Body of pancreas (tissue), 4 donors: ENCODE results near the gene RBM20. TPM values are rescaled to one million over a fixed set of nuclear protein-coding genes. Genes with fewer than 3 reads are reported as not detected.
"Not testable (repeated sequence)": the region's sequence is repeated elsewhere in the genome, so short reads cannot be mapped to it uniquely, and the experiment has no call there.

ENCODE experiments used
- ATAC-seq: fragments of 150-250 bp; one replicate; pipeline ENCODE4 v1.9.1; 2016
- DNase-seq, 4 donors: peaks; one replicate each; pipeline ENCODE4 v3.0.0-alpha.2; 2019
- H3K27ac ChIP-seq, 4 donors: fragments of 200-600 bp; sonication (generic); 1 replicate in 3 of 4; 2 replicates in 1 of 4; pipeline versions ENCODE4 v1.5.1 to v1.6.1; 2016 to 2019; ENCODE audit warnings: mild to moderate bottlenecking in 1 of 4, mixed read lengths in 1 of 4, moderate library complexity in 1 of 4
- H3K27me3 ChIP-seq, 2 donors: fragments of 200-600 bp; sonication (generic); one replicate each; pipeline ENCODE4 v1.6.0; 2016; ENCODE audit warnings: mild to moderate bottlenecking in 1 of 2
- H3K36me3 ChIP-seq, 2 donors: fragments of 200-600 bp; sonication (generic); replicated peaks in 1 of 2; 2 replicates each; pipeline ENCODE4 v1.5.1; 2016; ENCODE audit warnings: low read depth in 2 of 2; ENCODE audit not compliant: insufficient read depth in 1 of 2
- H3K4me1 ChIP-seq: fragments of 200-600 bp; sonication (generic); one replicate; pipeline ENCODE4 v1.6.0; 2016
- H3K4me3 ChIP-seq, 2 donors: fragments of 200-600 bp; sonication (generic); 1 replicate in 1 of 2; 2 replicates in 1 of 2; pipeline ENCODE4 v1.5.1; 2016 to 2019
- H3K9me3 ChIP-seq, 3 donors: fragments of 200-600 bp; sonication (generic); 1 replicate in 2 of 3; 2 replicates in 1 of 3; pipeline ENCODE4 v1.5.1; 2016
- POLR2A ChIP-seq, 3 donors: fragments of 450-650 bp; IDR thresholded peaks; one replicate each; pipeline ENCODE4 v1.6.1; 2016; ENCODE audit warnings: antibody characterized with exemption in 3 of 3, mild to moderate bottlenecking in 2 of 3
- WGBS, 2 donors: methylation state at CpG; one replicate each; pipeline ENCODE4 v1.1.5; 2017; 5-methylcytosine and 5-hydroxymethylcytosine counted together
- intact Hi-C: fragments of 100-400 bp; cut with DNase I; formaldehyde crosslinking; loops from one replicate; pipeline ENCODE4 v1.15.1; 2023
- total RNA-seq, 2 donors: library from RNA; depleted of rRNA; stranded (reverse); fragments of >200 nt; gene quantifications; one replicate each; pipeline ENCODE4 v1.1.0, GENCODE V29; 2016
- TF ChIP-seq, protein P1 (sequence below), 7 experiments: fragments of 450-650 bp in 4 of 7; fragments of 200-600 bp in 3 of 7; sonication (generic) in 3 of 7; IDR thresholded peaks; one replicate each; pipeline ENCODE4 v1.5.1; 2016 to 2019; ENCODE audit warnings: antibody characterized with exemption in 7 of 7

The RBM20 gene
- total RNA-seq, 2 donors from 2014 or later, result 14.5 to 39.4 TPM

DNA sequence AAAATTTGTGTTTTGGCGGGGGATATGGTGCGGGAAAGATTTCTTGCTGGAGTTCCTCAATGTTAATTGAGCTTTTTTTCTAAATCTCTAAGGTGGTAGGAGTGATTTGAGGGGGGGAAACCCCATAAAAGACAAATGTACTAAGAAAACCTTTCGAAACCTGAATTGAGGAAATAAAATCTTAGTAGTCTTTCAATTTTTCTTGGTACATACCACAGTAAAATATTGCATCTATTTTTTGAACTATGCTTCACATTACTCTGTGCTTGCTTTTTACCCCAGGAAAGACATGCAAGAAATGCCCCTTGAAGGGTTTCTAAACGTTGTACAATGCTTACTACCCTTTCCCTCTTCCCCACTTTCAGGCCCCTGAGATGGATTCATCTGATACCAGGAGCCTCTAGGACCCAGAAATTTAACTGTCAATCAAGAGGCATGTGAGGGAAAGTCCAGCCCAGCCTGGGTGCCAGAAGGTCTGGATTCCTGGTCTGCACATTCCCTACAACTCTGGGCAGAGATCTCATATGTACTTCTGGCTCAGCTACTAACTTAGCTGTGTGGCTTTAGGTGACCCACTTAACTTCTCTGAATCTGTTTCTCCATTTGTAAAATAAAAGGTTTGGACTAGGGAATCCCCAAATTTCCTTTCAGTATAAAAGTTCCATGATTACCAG is 221.8 kb downstream of the RBM20 start:
- Histone ChIP-seq H3K27ac (peak overlapping the region in 3 of 4 donors; percentile 45 to 83 (median 63)), H3K4me1 (peaks cover 87% of the 10 kb centered on the region), H3K27me3 (no peaks in the 10 kb centered on the region), H3K9me3 (no peaks in the 10 kb centered on the region), H3K4me3 (no peak overlapping the region), H3K36me3 (no peaks in the 10 kb centered on the region)
- WGBS, 2 donors, result 58 to 79% methylated on average over 4 of the region's 4 CpGs
- ATAC-seq (no peak), DNase-seq (no peak)
- intact Hi-C loops, result no loop called here
- TF ChIP-seq, protein P1, sequence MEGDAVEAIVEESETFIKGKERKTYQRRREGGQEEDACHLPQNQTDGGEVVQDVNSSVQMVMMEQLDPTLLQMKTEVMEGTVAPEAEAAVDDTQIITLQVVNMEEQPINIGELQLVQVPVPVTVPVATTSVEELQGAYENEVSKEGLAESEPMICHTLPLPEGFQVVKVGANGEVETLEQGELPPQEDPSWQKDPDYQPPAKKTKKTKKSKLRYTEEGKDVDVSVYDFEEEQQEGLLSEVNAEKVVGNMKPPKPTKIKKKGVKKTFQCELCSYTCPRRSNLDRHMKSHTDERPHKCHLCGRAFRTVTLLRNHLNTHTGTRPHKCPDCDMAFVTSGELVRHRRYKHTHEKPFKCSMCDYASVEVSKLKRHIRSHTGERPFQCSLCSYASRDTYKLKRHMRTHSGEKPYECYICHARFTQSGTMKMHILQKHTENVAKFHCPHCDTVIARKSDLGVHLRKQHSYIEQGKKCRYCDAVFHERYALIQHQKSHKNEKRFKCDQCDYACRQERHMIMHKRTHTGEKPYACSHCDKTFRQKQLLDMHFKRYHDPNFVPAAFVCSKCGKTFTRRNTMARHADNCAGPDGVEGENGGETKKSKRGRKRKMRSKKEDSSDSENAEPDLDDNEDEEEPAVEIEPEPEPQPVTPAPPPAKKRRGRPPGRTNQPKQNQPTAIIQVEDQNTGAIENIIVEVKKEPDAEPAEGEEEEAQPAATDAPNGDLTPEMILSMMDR (IDR thresholded peaks at IDR 0.05), result no peak
- no peak for TF ChIP-seq POLR2A (IDR thresholded peaks at IDR 0.05)

DNA sequence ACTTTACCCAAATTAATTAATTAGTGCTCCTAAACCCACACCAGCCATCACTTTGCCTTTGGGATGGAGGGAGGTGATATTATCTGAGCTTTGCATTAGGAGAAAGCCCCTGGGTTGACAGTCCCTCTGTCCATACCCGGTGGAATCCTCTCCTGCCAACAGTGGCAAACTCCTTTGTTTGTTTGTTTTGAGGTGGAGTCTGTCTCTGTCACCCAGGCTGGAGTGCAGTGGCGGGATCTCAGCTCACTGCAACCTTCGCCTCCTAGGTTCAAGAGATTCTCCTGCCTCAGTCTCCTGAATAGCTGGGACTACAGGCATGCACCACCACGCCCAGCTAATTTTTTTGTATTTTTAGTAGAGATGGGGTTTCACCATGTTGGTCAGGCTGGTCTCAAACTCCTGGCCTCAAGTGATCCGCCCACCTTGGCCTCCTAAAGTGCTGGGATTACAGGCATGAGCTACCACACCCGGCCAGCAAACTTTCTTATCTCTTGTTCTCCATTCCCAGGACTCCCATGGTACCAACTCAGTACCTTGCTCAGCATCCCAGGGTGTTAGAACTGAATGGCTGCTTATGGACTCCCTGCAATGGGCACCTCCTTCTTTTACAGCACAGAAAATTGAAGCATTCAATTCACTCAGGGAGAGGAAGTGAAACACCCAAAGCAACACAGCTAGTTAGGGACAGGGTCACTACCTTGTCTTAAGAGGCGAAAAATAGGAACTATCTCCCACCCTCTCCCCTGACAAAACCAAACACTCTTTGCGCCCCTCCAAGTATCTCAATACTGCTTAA is 223.1 kb downstream of the RBM20 start:
- Histone ChIP-seq H3K4me1 (peaks cover 84% of the 10 kb centered on the region), H3K27ac (peak overlapping the region; percentile 29 to 63 (median 54))
- DNase-seq, H3K27me3 ChIP-seq, ATAC-seq, H3K4me3 ChIP-seq, H3K36me3 ChIP-seq, intact Hi-C loops, H3K9me3 ChIP-seq: not testable (repeated sequence)
- 78 to 83% methylated on average over 8 of the region's 8 CpGs for WGBS, 2 donors

DNA sequence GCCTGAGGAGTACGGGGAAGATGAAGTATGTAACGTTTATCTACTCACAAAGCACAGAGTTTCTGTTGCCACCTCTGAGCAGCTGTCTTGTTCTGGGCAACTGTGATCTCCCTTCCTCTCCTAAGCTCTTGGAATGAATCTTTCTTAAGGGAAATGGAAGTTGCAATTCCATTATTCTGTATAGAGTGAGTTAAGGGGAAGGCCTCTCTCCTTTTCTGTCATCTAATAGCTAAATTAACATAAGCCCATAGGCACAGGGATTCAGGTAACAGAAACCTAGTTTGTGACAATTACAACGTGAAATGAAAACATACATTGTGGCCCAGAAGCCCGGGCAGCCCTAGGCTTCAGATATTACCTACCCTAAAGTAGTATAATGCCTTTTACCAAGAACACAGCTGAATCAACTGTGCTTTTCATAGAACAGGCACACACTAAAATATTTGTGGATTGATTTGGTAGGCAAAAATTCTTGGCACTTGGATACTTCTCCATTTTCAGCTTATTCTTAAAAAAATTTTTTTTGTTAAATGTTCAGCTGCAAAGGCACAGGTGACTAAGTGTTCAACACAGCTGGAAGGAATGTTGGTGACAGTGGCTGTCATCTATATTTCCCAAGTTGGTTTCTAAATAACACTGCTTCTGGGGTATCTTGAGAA is 223.8 kb downstream of the RBM20 start:
- Histone ChIP-seq H3K27ac (peak overlapping the region; percentile 29 to 63 (median 54)), H3K4me3 (no peak overlapping the region), H3K4me1 (peaks cover 77% of the 10 kb centered on the region), H3K27me3 (no peaks in the 10 kb centered on the region), H3K36me3 (no peaks in the 10 kb centered on the region), H3K9me3 (no peaks in the 10 kb centered on the region)
- intact Hi-C loops, result no loop called here
- DNase-seq, result no peak
- WGBS, 2 donors, result 39% methylated on average over 4 of the region's 4 CpGs
- ATAC-seq, result no peak
- TF ChIP-seq, protein P1 (IDR thresholded peaks at IDR 0.05), result no peak
- no peak for TF ChIP-seq POLR2A (IDR thresholded peaks at IDR 0.05)

DNA sequence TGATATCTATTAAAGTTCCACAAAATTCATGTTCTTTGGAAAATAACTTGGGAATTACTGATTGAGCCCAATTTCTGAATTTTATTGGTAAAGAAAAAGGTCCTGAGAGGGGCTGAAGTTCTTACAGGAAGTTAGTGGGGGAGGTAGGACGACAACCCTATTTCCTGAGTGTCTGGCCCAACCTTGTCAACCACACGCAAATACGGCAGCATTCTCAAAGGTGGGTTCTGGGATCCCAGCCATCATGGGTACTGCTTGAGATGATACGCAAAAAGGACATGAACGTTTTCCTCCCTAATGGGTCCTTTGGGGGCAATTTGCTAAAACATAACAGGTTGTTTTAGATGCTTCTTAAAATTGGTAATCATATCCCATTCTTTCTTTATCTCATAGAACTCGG is 224.8 kb downstream of the RBM20 start:
- H3K27ac ChIP-seq, result peak overlapping the region in 3 of 4 donors; percentile 49 to 63 (median 58)
- 77 to 86% methylated on average over 6 of the region's 6 CpGs for WGBS, 2 donors
- H3K9me3 ChIP-seq, result no peaks in the 10 kb centered on the region
- intact Hi-C loops, result no loop called here
- H3K4me3 ChIP-seq, result no peak overlapping the region
- peaks cover 73% of the 10 kb centered on the region for H3K4me1 ChIP-seq
- H3K36me3 ChIP-seq, result no peaks in the 10 kb centered on the region
- H3K27me3 ChIP-seq, result no peaks in the 10 kb centered on the region
- no peak for ATAC-seq
- DNase-seq, result no peak
- TF ChIP-seq POLR2A (IDR thresholded peaks at IDR 0.05), result no peak
- TF ChIP-seq, protein P1 (IDR thresholded peaks at IDR 0.05), result no peak

DNA sequence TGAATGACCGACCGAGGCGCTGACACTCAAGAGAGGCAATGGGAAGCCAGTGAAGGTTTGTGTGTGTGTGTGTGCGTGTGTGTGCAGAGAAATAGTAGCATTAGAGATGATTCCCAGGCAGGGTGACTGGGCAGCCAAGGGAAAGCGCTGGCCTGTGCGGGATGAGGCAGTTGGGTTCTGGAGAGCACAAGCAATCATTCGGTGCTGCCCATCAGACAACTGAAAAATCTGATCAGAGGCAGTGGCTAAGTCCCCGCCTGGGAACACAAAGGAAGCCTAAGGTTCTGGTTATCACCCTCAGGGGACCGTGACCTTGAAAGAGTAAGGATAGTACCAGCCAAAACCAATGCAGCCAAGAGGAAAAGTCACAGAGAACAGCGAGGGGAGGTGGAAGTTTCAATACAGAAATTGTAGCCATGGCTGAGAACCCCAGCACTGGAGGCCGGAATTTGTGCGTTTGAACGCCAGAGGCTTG is 226.7 kb downstream of the RBM20 start:
- Histone ChIP-seq H3K9me3 (no peaks in the 10 kb centered on the region), H3K4me1 (peaks cover 59% of the 10 kb centered on the region), H3K36me3 (no peaks in the 10 kb centered on the region), H3K27ac (peak overlapping the region; percentile 91 to 99 (median 98)), H3K27me3 (no peaks in the 10 kb centered on the region), H3K4me3 (no peak overlapping the region)
- TF ChIP-seq, protein P1 (IDR thresholded peaks at IDR 0.05), result no peak
- TF ChIP-seq POLR2A (IDR thresholded peaks at IDR 0.05), result no peak
- intact Hi-C loops, result no loop called here
- 35% methylated on average over 13 of the region's 13 CpGs for WGBS, 2 donors
- DNase-seq, result peak; percentile 40 to 65 (median 47)
- peak; percentile 2 for ATAC-seq
